ENCODE measurements around the gene ZBTB2. TPM values are rescaled to one million over a fixed set of nuclear protein-coding genes. Genes with fewer than 3 reads are reported as not detected.
A peak's percentile ranks its signal among the peaks of the same experiment; 100 is the strongest.

ZBTB2 gene
- total RNA-seq, 1 donor from 2014 or later: 11.6 TPM

- no peak overlapping the region for H3K4me2 ChIP-seq
- Mint-ChIP-seq H3K4me3 (no peak overlapping the region), H3K27ac (no peak overlapping the region), H3K4me1 (peaks cover 29% of the 10 kb centered on the region), H3K36me3 (peaks cover 19% of the 10 kb centered on the region), H3K27me3 (ENCODE audit: insufficient read depth, low read depth) (peaks cover 5% of the 10 kb centered on the region), H3K9me3 (no peaks in the 10 kb centered on the region)
- H4K20me1 ChIP-seq (ENCODE audit: low read depth): peaks cover 9% of the 10 kb centered on the region
- DNase-seq (ENCODE audit: low spot score): no peak
- peaks cover 9% of the 10 kb centered on the region for H3K27me3 ChIP-seq
- no peak overlapping the region for H3K4me3 ChIP-seq
- H3F3A ChIP-seq (ENCODE audit: low read depth): peaks cover 15% of the 10 kb centered on the region
- H3K27ac ChIP-seq: no peak overlapping the region
- H3K4me1 ChIP-seq: peaks cover 7% of the 10 kb centered on the region
- H3K36me3 ChIP-seq: no peaks in the 10 kb centered on the region
- no peak overlapping the region for H3K9ac ChIP-seq
- no peak overlapping the region for H2AFZ ChIP-seq (replicated peaks)
- no peak for TF ChIP-seq CTCF (IDR thresholded peaks at IDR 0.05)
- no peak for TF ChIP-seq EZH2 (IDR thresholded peaks at IDR 0.05)
- TF ChIP-seq EZH2phosphoT487 (IDR thresholded peaks at IDR 0.05): no peak
- H3K9me3 ChIP-seq (ENCODE audit: low read depth): no peaks in the 10 kb centered on the region
- H3K79me2 ChIP-seq (ENCODE audit: low read depth): peaks cover 9% of the 10 kb centered on the region
Measured at GRCh38 chr6:151327101-151327500, 64.3 kb downstream of the ZBTB2 start.

- Histone ChIP-seq H3K4me1 (peaks cover 7% of the 10 kb centered on the region), H3F3A (ENCODE audit: low read depth) (peaks cover 15% of the 10 kb centered on the region), H3K9me3 (ENCODE audit: low read depth) (no peaks in the 10 kb centered on the region), H3K36me3 (no peaks in the 10 kb centered on the region), H3K79me2 (ENCODE audit: low read depth) (peaks cover 9% of the 10 kb centered on the region), H2AFZ (replicated peaks) (peak overlapping the region; percentile 54), H4K20me1 (ENCODE audit: low read depth) (peaks cover 9% of the 10 kb centered on the region), H3K27ac (no peak overlapping the region), H3K4me3 (peak overlapping the region; percentile 53), H3K4me2 (peak overlapping the region; percentile 76), H3K27me3 (peaks cover 9% of the 10 kb centered on the region), H3K9ac (no peak overlapping the region)
- Mint-ChIP-seq H3K27me3 (ENCODE audit: insufficient read depth, low read depth) (peaks cover 5% of the 10 kb centered on the region), H3K27ac (no peak overlapping the region), H3K9me3 (peaks cover 4% of the 10 kb centered on the region), H3K4me1 (peaks cover 30% of the 10 kb centered on the region), H3K4me3 (peak overlapping the region; percentile 74), H3K36me3 (peaks cover 24% of the 10 kb centered on the region)
- TF ChIP-seq EZH2phosphoT487 (IDR thresholded peaks at IDR 0.05) (no peak), EZH2 (IDR thresholded peaks at IDR 0.05) (no peak), CTCF (IDR thresholded peaks at IDR 0.05) (no peak)
- DNase-seq (ENCODE audit: low spot score): no peak
Measured at GRCh38 chr6:151326116-151326825, 65.1 kb downstream of the ZBTB2 start.

GRCh38 chr6:151325075-151326050 is 66.0 kb downstream of the ZBTB2 start:
- peak overlapping the region; percentile 53 for H3K4me3 ChIP-seq
- peaks cover 7% of the 10 kb centered on the region for H3K4me1 ChIP-seq
- no peaks in the 10 kb centered on the region for H3K36me3 ChIP-seq
- peaks cover 9% of the 10 kb centered on the region for H3K79me2 ChIP-seq (ENCODE audit: low read depth)
- no peak for TF ChIP-seq EZH2 (IDR thresholded peaks at IDR 0.05)
- no peak for TF ChIP-seq EZH2phosphoT487 (IDR thresholded peaks at IDR 0.05)
- no peak for TF ChIP-seq CTCF (IDR thresholded peaks at IDR 0.05)
- peak; percentile 68 for DNase-seq (ENCODE audit: low spot score)
- Mint-ChIP-seq H3K36me3 (peaks cover 28% of the 10 kb centered on the region), H3K9me3 (peaks cover 8% of the 10 kb centered on the region), H3K27me3 (ENCODE audit: insufficient read depth, low read depth) (peaks cover 5% of the 10 kb centered on the region), H3K4me3 (peak overlapping the region; percentile 74), H3K4me1 (peaks cover 29% of the 10 kb centered on the region), H3K27ac (no peak overlapping the region)
- H2AFZ ChIP-seq (replicated peaks): peak overlapping the region; percentile 54
- H3K9me3 ChIP-seq (ENCODE audit: low read depth): no peaks in the 10 kb centered on the region
- no peak overlapping the region for H3K27ac ChIP-seq
- no peak overlapping the region for H3K9ac ChIP-seq
- peak overlapping the region; percentile 76 for H3K4me2 ChIP-seq
- H3F3A ChIP-seq (ENCODE audit: low read depth): peaks cover 15% of the 10 kb centered on the region
- peaks cover 9% of the 10 kb centered on the region for H3K27me3 ChIP-seq
- H4K20me1 ChIP-seq (ENCODE audit: low read depth): peaks cover 9% of the 10 kb centered on the region

Data from neural progenitor cell (in vitro differentiated cells).